Sciatic nerve (tissue), 1 donor: ENCODE data around the gene OR2L13. TPM values are rescaled to one million over a fixed set of nuclear protein-coding genes. Genes with fewer than 3 reads are reported as not detected.

Source experiments
- total RNA-seq: library from RNA; stranded (reverse); fragmentation: NEBNext Ultra II Directional; extraction: Animal tissue kit (Norgen Biotek cat#: 25700); gene quantifications from one replicate; pipeline ENCODE4 v1.2.1, GENCODE V29; 2021
- donor health status: DM: no; HTN: no; CAD: no.

The OR2L13 gene
- total RNA-seq, 1 donor from 2014 or later, result 0.36 TPM

Other genes with a start within 250 kb of the OR2L13 start
- 22.9 TPM for gene TRIM58, start 238.0 kb upstream of the OR2L13 start, total RNA-seq
- gene OR2W3, start 199.6 kb upstream of the OR2L13 start, total RNA-seq, result 6.3 TPM
- 0.40 TPM for gene OR2T8, start 174.9 kb upstream of the OR2L13 start, total RNA-seq
- gene OR2AJ1, start 170.3 kb upstream of the OR2L13 start, total RNA-seq, result 0.22 TPM
- gene OR2L8, start 146.3 kb upstream of the OR2L13 start, total RNA-seq, result 0.53 TPM
- not detected for gene OR2AK2, start 130.0 kb upstream of the OR2L13 start, total RNA-seq
- not detected for gene OR2L5, start 81.5 kb upstream of the OR2L13 start, total RNA-seq
- gene OR2L2, start 65.1 kb upstream of the OR2L13 start, total RNA-seq, result 0.53 TPM
- 0.13 TPM for gene OR2L3, start 48.3 kb upstream of the OR2L13 start, total RNA-seq
- not detected for gene OR2M5, start 50.0 kb downstream of the OR2L13 start, total RNA-seq
- gene OR2M2, start 79.6 kb downstream of the OR2L13 start, total RNA-seq, result not detected
- gene OR2M3, start 102.1 kb downstream of the OR2L13 start, total RNA-seq, result 0.04 TPM
- not detected for gene OR2M4, start 136.2 kb downstream of the OR2L13 start, total RNA-seq
- gene OR2T33, start 182.8 kb downstream of the OR2L13 start, total RNA-seq, result not detected
- gene OR2T12, start 208.2 kb downstream of the OR2L13 start, total RNA-seq, result not detected
- gene OR2M7, start 229.4 kb downstream of the OR2L13 start, total RNA-seq, result not detected